GM12878 (cell line): ENCODE data around the gene FLACC1. TPM values are rescaled to one million over a fixed set of nuclear protein-coding genes. Genes with fewer than 3 reads are reported as not detected.
A peak's percentile ranks its signal among the peaks of the same experiment; 100 is the strongest.

ENCODE experiments used
- ATAC-seq: fragments of 200-7000 bp; cut with Tn5 transposase; 3 replicates; pipeline ENCODE4 v1.9.1; 2020; ENCODE audit warnings: mild to moderate bottlenecking, moderate library complexity
- BruUV-seq: library from RNA; stranded (reverse); fragments of 400-500 nt; replicated peaks from 2 replicates; lab custom pipeline; 2021; lab: Mats Ljungman, UMichigan
- CTCF ChIA-PET: fragments of 300-600 bp; sonication (Branson Sonifier 250); formaldehyde crosslinking; extraction: SDS; loops from one replicate; lab custom pipeline; 2021; ENCODE audit warnings: inconsistent platforms; lab: Yijun Ruan, JAX
- POLR2A ChIA-PET: fragments of 350-600 bp; formaldehyde crosslinking; extraction: SDS; loops from one replicate; lab custom pipeline; 2021; ENCODE audit warnings: inconsistent platforms; lab: Charles Lee
- RAD21 ChIA-PET: fragments of 300-600 bp; sonication (Branson Sonifier 250); formaldehyde crosslinking; loops from one replicate; lab custom pipeline; 2023; ENCODE audit warnings: antibody characterized with exemption; ENCODE audit not compliant: unreplicated experiment; lab: Charles Lee
- SMC1A ChIA-PET: fragments of 300-600 bp; sonication (Branson Sonifier 250); formaldehyde crosslinking; loops from one replicate; lab custom pipeline; 2023; ENCODE audit not compliant: unreplicated experiment, uncharacterized antibody; lab: Charles Lee
- DNase-seq: peaks from one replicate; pipeline ENCODE4 v3.0.0-alpha.2; 2011; ENCODE audit warnings: low read depth, low spot score
- FAIRE-seq: peaks from 3 replicates; lab custom pipeline; 2011; peaks lifted over from hg19 to GRCh38; lab: Jason Lieb, UNC
- H2AFZ ChIP-seq: 2 replicates; pipeline ENCODE4 v1.6.0; 2011; ENCODE audit warnings: low read depth, low read length, control low read depth; ENCODE audit not compliant: control insufficient read depth
- H3K27ac ChIP-seq: 2 replicates; pipeline ENCODE4 v1.5.1; 2011; ENCODE audit warnings: control low read depth; ENCODE audit not compliant: control insufficient read depth, insufficient read depth
- H3K27me3 ChIP-seq, 2 experiments: replicated peaks in 1 of 2; 2 replicates each; pipeline versions ENCODE4 v1.6.0 to v1.6.1; 2011; ENCODE audit warnings: low read length in 1 of 2; ENCODE audit not compliant: control insufficient read depth in 2 of 2, insufficient read depth in 2 of 2
- H3K36me3 ChIP-seq, 2 experiments: 2 replicates each; pipeline ENCODE4 v1.5.1; 2011; ENCODE audit warnings: low read length in 1 of 2; ENCODE audit not compliant: control insufficient read depth in 2 of 2, insufficient read depth in 2 of 2
- H3K4me1 ChIP-seq: 2 replicates; pipeline ENCODE4 v1.6.1; 2011; ENCODE audit warnings: mild to moderate bottlenecking, low read length, moderate library complexity, mixed read lengths; ENCODE audit not compliant: control insufficient read depth, insufficient read depth
- H3K4me2 ChIP-seq: 2 replicates; pipeline ENCODE4 v1.6.0; 2011; ENCODE audit warnings: control low read depth; ENCODE audit not compliant: control insufficient read depth, insufficient read depth
- H3K4me3 ChIP-seq: fragments of 200-600 bp; sonication (generic); 2 replicates; pipeline ENCODE4 v1.5.1; 2016
- H3K79me2 ChIP-seq: 2 replicates; pipeline ENCODE4 v1.6.0; 2011; ENCODE audit warnings: low read length; ENCODE audit not compliant: control insufficient read depth, insufficient read depth
- H3K9ac ChIP-seq: 2 replicates; pipeline ENCODE4 v1.8.0; 2011; ENCODE audit warnings: low read length, control low read depth, mixed read lengths; ENCODE audit not compliant: control insufficient read depth, insufficient read depth
- H3K9me3 ChIP-seq: replicated peaks from 3 replicates; pipeline ENCODE4 v1.5.1; 2011; ENCODE audit warnings: mild to moderate bottlenecking, low read length; ENCODE audit not compliant: control insufficient read depth, insufficient read depth
- H4K20me1 ChIP-seq: 2 replicates; pipeline ENCODE4 v1.6.0; 2011; ENCODE audit not compliant: control insufficient read depth, insufficient read depth
- ATF2 ChIP-seq: IDR thresholded peaks from 2 replicates; pipeline ENCODE4 v1.6.1; 2012; ENCODE audit warnings: low read length, inconsistent platforms
- ATF7 ChIP-seq: fragments of 450-650 bp; IDR thresholded peaks from 2 replicates; pipeline ENCODE4 v1.6.1; 2016; ENCODE audit warnings: low read depth, mild to moderate bottlenecking
- CEBPB ChIP-seq, 2 experiments: fragments of 150-350 bp in 1 of 2; IDR thresholded peaks; 2 replicates each; pipeline ENCODE4 v1.6.1; 2012 to 2014; ENCODE audit warnings: low read depth in 2 of 2, low read length in 2 of 2, borderline replicate concordance in 1 of 2, inconsistent platforms in 1 of 2
- CREM ChIP-seq: IDR thresholded peaks from 2 replicates; pipeline ENCODE4 v1.6.1; 2014; ENCODE audit warnings: antibody characterized with exemption, low read depth
- EZH2 ChIP-seq: IDR thresholded peaks from 2 replicates; pipeline ENCODE4 v1.6.1; 2012; ENCODE audit warnings: low read depth, mild to moderate bottlenecking, control low read depth, inconsistent platforms, low read length, borderline replicate concordance; ENCODE audit not compliant: control insufficient read depth
- JUND ChIP-seq: IDR thresholded peaks from 2 replicates; pipeline ENCODE4 v1.6.1; 2012; ENCODE audit warnings: low read depth, mild to moderate bottlenecking, low read length, improper control_type of control experiment, moderate library complexity
- NRF1 ChIP-seq: conservative IDR thresholded peaks from 2 replicates; pipeline ENCODE4 v1.6.1; 2011; ENCODE audit warnings: mild to moderate bottlenecking, low read depth, low read length, improper control_type of control experiment
- PAX5 ChIP-seq: IDR thresholded peaks from 2 replicates; pipeline ENCODE4 v1.6.1; 2011; ENCODE audit warnings: low read depth, low read length, borderline replicate concordance
- POU2F2 ChIP-seq: IDR thresholded peaks from 3 replicates; pipeline ENCODE4 v1.6.1; 2011; ENCODE audit warnings: low read depth, mild to moderate bottlenecking, low read length, borderline replicate concordance
- RAD21 ChIP-seq: IDR thresholded peaks from 2 replicates; pipeline ENCODE4 v1.6.1; 2011; ENCODE audit warnings: mild to moderate bottlenecking, low read depth, low read length, moderate library complexity; ENCODE audit not compliant: insufficient read depth
- RUNX3 ChIP-seq: IDR thresholded peaks from 2 replicates; pipeline ENCODE4 v1.6.1; 2012; ENCODE audit warnings: low read length, inconsistent platforms
- SIX5 ChIP-seq: IDR thresholded peaks from 2 replicates; pipeline ENCODE4 v1.6.1; 2011; ENCODE audit warnings: mild to moderate bottlenecking, low read depth, low read length, moderate library complexity; ENCODE audit not compliant: severe bottlenecking
- SMAD1 ChIP-seq: fragments of 450-650 bp; IDR thresholded peaks from 2 replicates; pipeline ENCODE4 v1.6.1; 2018; ENCODE audit warnings: mild to moderate bottlenecking, low read depth; ENCODE audit not compliant: partially characterized antibody
- TCF12 ChIP-seq: IDR thresholded peaks from 2 replicates; pipeline ENCODE4 v1.6.1; 2011; ENCODE audit warnings: low read depth, mild to moderate bottlenecking, low read length
- TCF7 ChIP-seq: IDR thresholded peaks from 2 replicates; pipeline ENCODE4 v1.6.1; 2014; ENCODE audit warnings: antibody characterized with exemption, borderline replicate concordance
- ZBTB40 ChIP-seq: fragments of 450-650 bp; IDR thresholded peaks from 2 replicates; pipeline ENCODE4 v1.6.1; 2016; ENCODE audit warnings: mild to moderate bottlenecking, moderate library complexity, borderline replicate concordance
- ZSCAN29 ChIP-seq: fragments of 450-650 bp; IDR thresholded peaks from 2 replicates; pipeline ENCODE4 v1.6.1; 2017; ENCODE audit warnings: mild to moderate bottlenecking, moderate library complexity
- WGBS: methylation state at CpG from one replicate; pipeline ENCODE4 v1.1.6; 2016; ENCODE audit warnings: low lambda C conversion rate; ENCODE audit not compliant: insufficient replicate concordance, insufficient coverage; ENCODE audit errors: missing lambda C conversion rate; 5-methylcytosine and 5-hydroxymethylcytosine counted together
- in situ Hi-C: fragments of 300-500 bp; cut with MboI; formaldehyde crosslinking; loops from 9 replicates; pipeline ENCODE4 v1.14.3; 2018; ENCODE audit warnings: mixed read lengths
- intact Hi-C: fragments of 100-400 bp; cut with micrococcal nuclease; formaldehyde crosslinking; loops from one replicate; pipeline ENCODE4 v1.14.2; 2022; ENCODE audit not compliant: unreplicated experiment
- polyA plus RNA-seq, 11 experiments: library from polyadenylated mRNA; depleted of rRNA in 4 of 11; unstranded in 6 of 11; stranded (reverse) in 5 of 11; fragments of >200 nt; fragmentation: Nextera tagmentation in 4 of 11; fragmentation: Illumina TruSeq in 1 of 11; extraction: Ambion mirVana in 4 of 11; extraction: Trizol in 1 of 11; gene quantifications; 1 replicate in 1 of 11; 2 replicates in 10 of 11; pipeline versions ENCODE4 v1.2.1 to v1.2.3, GENCODE V29; 2011 to 2016; ENCODE audit warnings: inconsistent platforms in 2 of 11, missing spikeins in 2 of 11, low read depth in 1 of 11
- total RNA-seq, 4 experiments: library from RNA; depleted of rRNA in 3 of 4; stranded (reverse); fragments of >200 nt in 3 of 4; fragmentation: Illumina TruSeq in 1 of 4; extraction: Trizol in 1 of 4; gene quantifications; 2 replicates each; pipeline versions ENCODE4 v1.2.1 to v1.2.3, GENCODE V29; 2013 to 2021
- TF ChIP-seq, protein P1 (sequence below): IDR thresholded peaks from 2 replicates; pipeline ENCODE4 v1.6.1; 2011; ENCODE audit warnings: mild to moderate bottlenecking, low read depth, low read length, moderate library complexity; ENCODE audit not compliant: insufficient replicate concordance

FLACC1 gene
- total and polyA plus RNA-seq, 10 of the 15 experiments (the other 5 are each of a cell fraction or from before 2014, with no cell fraction given) = 0.08 to 0.54 (median 0.30) TPM; not detected in 2

- no TSS peak for BruUV-seq
- FAIRE-seq = peak; percentile 27
- 92% methylated on average over 2 of the region's 2 CpGs for WGBS
- ChIA-PET RAD21 (interaction anchor here (0.9 to 5.5 kb wide), 7 partner anchors 10 to 195 kb away, joined by 3 to 41 read pairs (median 12); partner anchors contain the start of gene CASP10), POLR2A (interaction anchor here (0.5 to 2.5 kb wide), 4 partner anchors 10 to 81 kb away, joined by 3 to 11 read pairs (median 5); no protein-coding TSS in a partner anchor), SMC1A (interaction anchor here (0.6 to 10.5 kb wide), 15 partner anchors 8 to 476 kb away, joined by 3 to 87 read pairs (median 5); partner anchors contain the start of gene CASP10), CTCF (interaction anchor here (0.7 to 7.1 kb wide), 10 partner anchors 11 to 188 kb away, joined by 3 to 85 read pairs (median 10); partner anchors contain the start of genes CASP10, STRADB and TRAK2)
- in situ Hi-C loops = no loop called here
- no peak overlapping the region for H2AFZ ChIP-seq
- H3K4me1 ChIP-seq = peaks cover 20% of the 10 kb centered on the region
- no peak for DNase-seq
- no peaks in the 10 kb centered on the region for H4K20me1 ChIP-seq
- peaks cover 2 to 4% of the 10 kb centered on the region in 2 experiments; a peak in 3 of 4 replicates for H3K36me3 ChIP-seq
- no peaks in the 10 kb centered on the region for H3K27me3 ChIP-seq
- intact Hi-C loops = loop anchor here (10.0 kb wide), 1 partner anchor 381 kb away; the partner anchor contains the start of gene TMEM237
- H3K79me2 ChIP-seq = peaks cover 9% of the 10 kb centered on the region
- H3K4me2 ChIP-seq = no peak overlapping the region
- no peak overlapping the region for H3K4me3 ChIP-seq
- no peak overlapping the region for H3K27ac ChIP-seq
- peak; percentile 37 for ATAC-seq
- no peaks in the 10 kb centered on the region for H3K9me3 ChIP-seq
- H3K9ac ChIP-seq = no peak overlapping the region
- TF ChIP-seq POU2F2 = 0 out of 3 replicates have a peak, but pooled peaks have one; percentile 14
- TF ChIP-seq JUND = no peak
- no peak for TF ChIP-seq NRF1
- no peak for TF ChIP-seq ZBTB40
- TF ChIP-seq TCF12 = no peak
- TF ChIP-seq EZH2 = no peak
- TF ChIP-seq ATF7 = no peak
- TF ChIP-seq RAD21 = no peak
- TF ChIP-seq CREM = no peak
- TF ChIP-seq PAX5 = no peak
- TF ChIP-seq CEBPB (IDR thresholded peaks at IDR 0.05; ENCODE audit: borderline replicate concordance in 1 of 2, low read depth in 2 of 2, low read length in 2 of 2) = no peak
- TF ChIP-seq SIX5 = no peak
- no peak for TF ChIP-seq TCF7
- TF ChIP-seq, protein P1, sequence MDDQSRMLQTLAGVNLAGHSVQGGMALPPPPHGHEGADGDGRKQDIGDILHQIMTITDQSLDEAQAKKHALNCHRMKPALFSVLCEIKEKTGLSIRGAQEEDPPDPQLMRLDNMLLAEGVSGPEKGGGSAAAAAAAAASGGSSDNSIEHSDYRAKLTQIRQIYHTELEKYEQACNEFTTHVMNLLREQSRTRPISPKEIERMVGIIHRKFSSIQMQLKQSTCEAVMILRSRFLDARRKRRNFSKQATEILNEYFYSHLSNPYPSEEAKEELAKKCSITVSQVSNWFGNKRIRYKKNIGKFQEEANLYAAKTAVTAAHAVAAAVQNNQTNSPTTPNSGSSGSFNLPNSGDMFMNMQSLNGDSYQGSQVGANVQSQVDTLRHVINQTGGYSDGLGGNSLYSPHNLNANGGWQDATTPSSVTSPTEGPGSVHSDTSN = peak; percentile 41
- TF ChIP-seq SMAD1 = no peak
- TF ChIP-seq RUNX3 = peak; percentile 37; the same call in 1 of the 2 replicates
- no peak for TF ChIP-seq ZSCAN29
- TF ChIP-seq ATF2 = 0 out of 2 replicates have a peak, but pooled peaks have one; percentile 28
Measured at GRCh38 chr2:201263779-201264178, 93.4 kb downstream of the FLACC1 start.
